HFF-Myc (cell line): ENCODE measurements around the gene CYB5R4.

Experiments
- DNase-seq: peaks from one replicate; pipeline ENCODE4 v3.0.0-alpha.2; 2011; ENCODE audit warnings: low read depth; ENCODE audit errors: extremely low read depth
- H3K4me3 ChIP-seq: replicated peaks from 2 replicates; pipeline ENCODE4 v1.5.1; 2011; ENCODE audit warnings: low read depth, mild to moderate bottlenecking, control low read depth, low read length
- CTCF ChIP-seq: IDR thresholded peaks from 2 replicates; pipeline ENCODE4 v1.5.1; 2012; ENCODE audit warnings: mild to moderate bottlenecking, low read depth, low read length, control low read depth; ENCODE audit errors: missing control alignments

The CYB5R4 gene

GRCh38 chr6:83976037-83976755 is 116.7 kb downstream of the CYB5R4 start:
- no peak for DNase-seq
- TF ChIP-seq CTCF: no peak

GRCh38 chr6:83976871-83977270 is 117.4 kb downstream of the CYB5R4 start:
- DNase-seq: no peak
- no peak for TF ChIP-seq CTCF
- no peak overlapping the region for H3K4me3 ChIP-seq

More at GRCh38 chr6:83976037-83976755, 116.7 kb downstream of the CYB5R4 start:
- no peak overlapping the region for H3K4me3 ChIP-seq

GRCh38 chr6:83978324-83978734 is 118.8 kb downstream of the CYB5R4 start:
- DNase-seq: no peak

GRCh38 chr6:83978997-83979396 is 119.5 kb downstream of the CYB5R4 start:
- no peak for DNase-seq
- TF ChIP-seq CTCF: no peak
- H3K4me3 ChIP-seq: no peak overlapping the region

More at GRCh38 chr6:83978324-83978734, 118.8 kb downstream of the CYB5R4 start:
- H3K4me3 ChIP-seq: no peak overlapping the region
- TF ChIP-seq CTCF: no peak

- no peak for DNase-seq
- TF ChIP-seq CTCF: no peak
- H3K4me3 ChIP-seq: no peak overlapping the region
Measured at GRCh38 chr6:83984411-83984810, 124.9 kb downstream of the CYB5R4 start.

- no peak overlapping the region for H3K4me3 ChIP-seq
- no peak for TF ChIP-seq CTCF
- no peak for DNase-seq
Measured at GRCh38 chr6:83985308-83985713, 125.8 kb downstream of the CYB5R4 start.

GRCh38 chr6:83985715-83986114 is 126.2 kb downstream of the CYB5R4 start:
- DNase-seq: no peak
- no peak overlapping the region for H3K4me3 ChIP-seq
- TF ChIP-seq CTCF: no peak
